GM21367 (cell line): ENCODE data around the gene DAND5.
"Not testable (repeated sequence)": the region's sequence is repeated elsewhere in the genome, so short reads cannot be mapped to it uniquely, and the experiment has no call there.

ENCODE experiments used
- ATAC-seq: cut with Tn5 transposase; IDR thresholded peaks from one replicate; pipeline ENCODE4 v1.9.1; 2021; ENCODE audit not compliant: unreplicated experiment

DAND5 gene

GRCh38 chr19:12965017-12965811 is 4.2 kb upstream of the DAND5 start:
- ATAC-seq, result no peak

- no peak for ATAC-seq
Observed at GRCh38 chr19:12965812-12966135, 3.6 kb upstream of the DAND5 start.

- no peak for ATAC-seq
Observed at GRCh38 chr19:12967907-12968306, 1.5 kb upstream of the DAND5 start.

- ATAC-seq, result no peak
Observed at GRCh38 chr19:12970070-12970820, 869 bp downstream of the DAND5 start.

GRCh38 chr19:12973236-12973635 is 3.9 kb downstream of the DAND5 start:
- ATAC-seq, result no peak

- no peak for ATAC-seq
Observed at GRCh38 chr19:12974301-12975220, 5.2 kb downstream of the DAND5 start.

- no peak for ATAC-seq
Observed at GRCh38 chr19:12975221-12975741, 5.9 kb downstream of the DAND5 start.

GRCh38 chr19:12976109-12976508 is 6.7 kb downstream of the DAND5 start:
- ATAC-seq, result not testable (repeated sequence)

GRCh38 chr19:12979974-12980373 is 10.6 kb downstream of the DAND5 start:
- ATAC-seq, result no peak

GRCh38 chr19:12982648-12983047 is 13.3 kb downstream of the DAND5 start:
- no peak for ATAC-seq

- ATAC-seq, result no peak
Observed at GRCh38 chr19:12983091-12983490, 13.7 kb downstream of the DAND5 start.

GRCh38 chr19:12983542-12984142 is 14.3 kb downstream of the DAND5 start:
- ATAC-seq, result no peak

GRCh38 chr19:12984143-12984627 is 14.8 kb downstream of the DAND5 start:
- no peak for ATAC-seq

GRCh38 chr19:12984683-12985048 is 15.3 kb downstream of the DAND5 start:
- no peak for ATAC-seq

- ATAC-seq, result no peak
Observed at GRCh38 chr19:12985049-12985776, 15.8 kb downstream of the DAND5 start.

- no peak for ATAC-seq
Observed at GRCh38 chr19:12986726-12987125, 17.4 kb downstream of the DAND5 start.

GRCh38 chr19:12987190-12987589 is 17.8 kb downstream of the DAND5 start:
- ATAC-seq, result no peak

GRCh38 chr19:12987781-12988180 is 18.4 kb downstream of the DAND5 start:
- ATAC-seq, result no peak

- ATAC-seq, result no peak
Observed at GRCh38 chr19:12990431-12990830, 21.1 kb downstream of the DAND5 start.

GRCh38 chr19:12990853-12991252 is 21.5 kb downstream of the DAND5 start:
- no peak for ATAC-seq
